HepG2 (cell line): ENCODE data around the gene TNFSF13. TPM values are rescaled to one million over a fixed set of nuclear protein-coding genes. Genes with fewer than 3 reads are reported as not detected.
A peak's percentile ranks its signal among the peaks of the same experiment; 100 is the strongest.

ENCODE experiments used
- CENPT ChIP-seq: sonication (generic); formaldehyde crosslinking; IDR thresholded peaks from 2 replicates; pipeline ENCODE4 v1.8.0; 2022; ENCODE audit warnings: low read depth, mild to moderate bottlenecking, moderate library complexity, missing genetic modification reagents
- ERF ChIP-seq: IDR thresholded peaks from 2 replicates; pipeline ENCODE4 v1.6.1; 2018; ENCODE audit warnings: missing biosample characterization, missing genetic modification reagents
- FOXC1 ChIP-seq: sonication (generic); formaldehyde crosslinking; IDR thresholded peaks from 2 replicates; pipeline ENCODE4 v1.8.0; 2022; ENCODE audit warnings: mild to moderate bottlenecking, missing genetic modification reagents, borderline replicate concordance
- FOXK1 ChIP-seq: sonication (generic); formaldehyde crosslinking; IDR thresholded peaks from 2 replicates; pipeline ENCODE4 v1.4.0; 2020; ENCODE audit warnings: low read depth, missing genetic modification reagents, borderline replicate concordance
- HIC2 ChIP-seq: sonication (generic); formaldehyde crosslinking; IDR thresholded peaks from 2 replicates; pipeline ENCODE4 v1.9.0; 2022; ENCODE audit warnings: low read depth, missing genetic modification reagents
- KLF16 ChIP-seq, 2 experiments: sonication (generic) in 1 of 2; formaldehyde crosslinking in 1 of 2; IDR thresholded peaks; 2 replicates each; pipeline versions ENCODE4 v1.6.1 to v1.8.0; 2016 to 2023; ENCODE audit warnings: missing genetic modification reagents in 2 of 2, missing compliant biosample characterization in 1 of 2
- KMT2B ChIP-seq: IDR thresholded peaks from 2 replicates; pipeline ENCODE4 v1.6.1; 2016; ENCODE audit warnings: missing genetic modification reagents, missing compliant biosample characterization
- MAF1 ChIP-seq: sonication (generic); formaldehyde crosslinking; IDR thresholded peaks from 2 replicates; pipeline ENCODE4 v1.5.0; 2020; ENCODE audit warnings: missing genetic modification reagents, borderline replicate concordance
- MEIS2 ChIP-seq: sonication (generic); formaldehyde crosslinking; IDR thresholded peaks from 2 replicates; pipeline ENCODE4 v1.9.0; 2021; ENCODE audit warnings: mild to moderate bottlenecking, missing genetic modification reagents
- MTF2 ChIP-seq: sonication (generic); formaldehyde crosslinking; IDR thresholded peaks from 2 replicates; pipeline ENCODE4 v1.5.0; 2020; ENCODE audit warnings: missing genetic modification reagents, borderline replicate concordance
- PLRG1 ChIP-seq: fragments of 450-650 bp; conservative IDR thresholded peaks from 2 replicates; pipeline ENCODE4 v1.6.1; 2016
- RFXANK ChIP-seq: IDR thresholded peaks from 2 replicates; pipeline ENCODE4 v1.6.1; 2016
- SMARCE1 ChIP-seq: fragments of 450-650 bp; IDR thresholded peaks from 2 replicates; pipeline ENCODE4 v1.6.1; 2017; ENCODE audit warnings: borderline replicate concordance
- STAG1 ChIP-seq: sonication (generic); formaldehyde crosslinking; IDR thresholded peaks from 2 replicates; pipeline ENCODE4 v1.4.0; 2020; ENCODE audit warnings: missing genetic modification reagents
- TAF1 ChIP-seq: sonication (generic); formaldehyde crosslinking; IDR thresholded peaks from 2 replicates; pipeline ENCODE4 v1.4.0; 2020; ENCODE audit warnings: missing genetic modification reagents
- TEAD2 ChIP-seq: sonication (generic); formaldehyde crosslinking; IDR thresholded peaks from 2 replicates; pipeline ENCODE4 v1.9.0; 2021; ENCODE audit warnings: missing genetic modification reagents
- TFE3 ChIP-seq: IDR thresholded peaks from 2 replicates; pipeline ENCODE4 v1.6.1; 2016
- ZNF557 ChIP-seq: sonication (generic); formaldehyde crosslinking; IDR thresholded peaks from 2 replicates; pipeline ENCODE4 v1.4.0; 2020; ENCODE audit warnings: missing genetic modification reagents
- ZNF563 ChIP-seq: sonication (generic); formaldehyde crosslinking; IDR thresholded peaks from 2 replicates; pipeline ENCODE4 v1.8.0; 2022; ENCODE audit warnings: mild to moderate bottlenecking, moderate library complexity, missing genetic modification reagents
- ZNF597 ChIP-seq: sonication (generic); formaldehyde crosslinking; IDR thresholded peaks from 2 replicates; pipeline ENCODE4 v1.5.0; 2020; ENCODE audit warnings: missing genetic modification reagents
- ZNF746 ChIP-seq: sonication (generic); formaldehyde crosslinking; IDR thresholded peaks from 2 replicates; pipeline ENCODE4 v1.8.0; 2022; ENCODE audit warnings: mild to moderate bottlenecking, missing genetic modification reagents
- ZNF747 ChIP-seq: sonication (generic); formaldehyde crosslinking; IDR thresholded peaks from 2 replicates; pipeline ENCODE4 v1.8.1; 2023; ENCODE audit warnings: missing genetic modification reagents, mild to moderate bottlenecking, borderline replicate concordance
- ZNF788 ChIP-seq: sonication (generic); formaldehyde crosslinking; IDR thresholded peaks from 2 replicates; pipeline ENCODE4 v1.5.0; 2020; ENCODE audit warnings: mild to moderate bottlenecking, missing genetic modification reagents, borderline replicate concordance
- ZNF816 ChIP-seq: sonication (generic); formaldehyde crosslinking; IDR thresholded peaks from 2 replicates; pipeline ENCODE4 v1.8.0; 2022; ENCODE audit warnings: missing genetic modification reagents, mild to moderate bottlenecking, borderline replicate concordance
- polyA plus RNA-seq, 8 experiments: library from polyadenylated mRNA; depleted of rRNA in 3 of 8; stranded (reverse) in 7 of 8; unstranded in 1 of 8; fragments of >200 nt; fragmentation: Illumina TruSeq in 4 of 8; extraction: Trizol in 4 of 8; gene quantifications; 2 replicates each; pipeline versions ENCODE4 v1.2.1 to v1.2.3, GENCODE V29; 2011 to 2016; ENCODE audit warnings: low read depth in 4 of 8, missing spikeins in 1 of 8, mixed read lengths in 1 of 8; ENCODE audit not compliant: insufficient read depth in 1 of 8
- total RNA-seq, 5 experiments: library from RNA; depleted of rRNA; stranded (reverse); fragments of >200 nt; fragmentation: Illumina TruSeq; extraction: Trizol; gene quantifications; 2 replicates each; pipeline ENCODE4 v1.2.3, GENCODE V29; 2016; ENCODE audit warnings: low read depth in 1 of 5
- TF ChIP-seq, protein P1 (sequence below): sonication (generic); formaldehyde crosslinking; IDR thresholded peaks from 2 replicates; pipeline ENCODE4 v1.4.0; 2020; ENCODE audit warnings: mild to moderate bottlenecking, missing genetic modification reagents
- TF ChIP-seq, protein P2 (sequence below): sonication (generic); formaldehyde crosslinking; IDR thresholded peaks from 2 replicates; pipeline ENCODE4 v1.8.0; 2022; ENCODE audit warnings: missing genetic modification reagents, mild to moderate bottlenecking, borderline replicate concordance

Gene TNFSF13
- total and polyA plus RNA-seq, 2 of the 13 experiments (the other 11 are each of a cell fraction or from before 2014, with no cell fraction given) = 2.5 to 3.3 TPM

- TF ChIP-seq CENPT (CRISPR knock-in tag) = no peak
- TF ChIP-seq, protein P1, sequence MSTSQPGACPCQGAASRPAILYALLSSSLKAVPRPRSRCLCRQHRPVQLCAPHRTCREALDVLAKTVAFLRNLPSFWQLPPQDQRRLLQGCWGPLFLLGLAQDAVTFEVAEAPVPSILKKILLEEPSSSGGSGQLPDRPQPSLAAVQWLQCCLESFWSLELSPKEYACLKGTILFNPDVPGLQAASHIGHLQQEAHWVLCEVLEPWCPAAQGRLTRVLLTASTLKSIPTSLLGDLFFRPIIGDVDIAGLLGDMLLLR (CRISPR knock-in tag) = peak; percentile 71; the same call in 1 of the 2 replicates
- no peak for TF ChIP-seq MTF2 (CRISPR knock-in tag)
- 0 out of 2 replicates have a peak, but pooled peaks have one; percentile 92 for TF ChIP-seq MEIS2 (CRISPR knock-in tag)
- no peak for TF ChIP-seq ZNF597 (CRISPR knock-in tag)
- TF ChIP-seq STAG1 (CRISPR knock-in tag) = 0 out of 2 replicates have a peak, but pooled peaks have one; percentile 8
- peak; percentile 70; the same call in 1 of the 2 replicates for TF ChIP-seq ZNF557 (CRISPR knock-in tag)
- 0 out of 2 replicates have a peak, but pooled peaks have one; percentile 77 for TF ChIP-seq FOXK1 (CRISPR knock-in tag)
- peak; percentile 81; the same call in 1 of the 2 replicates for TF ChIP-seq FOXC1
- no peak for TF ChIP-seq HIC2 (CRISPR knock-in tag)
- TF ChIP-seq ZNF563 (CRISPR knock-in tag) = no peak; the same call in 1 of the 2 replicates
- TF ChIP-seq, protein P2, sequence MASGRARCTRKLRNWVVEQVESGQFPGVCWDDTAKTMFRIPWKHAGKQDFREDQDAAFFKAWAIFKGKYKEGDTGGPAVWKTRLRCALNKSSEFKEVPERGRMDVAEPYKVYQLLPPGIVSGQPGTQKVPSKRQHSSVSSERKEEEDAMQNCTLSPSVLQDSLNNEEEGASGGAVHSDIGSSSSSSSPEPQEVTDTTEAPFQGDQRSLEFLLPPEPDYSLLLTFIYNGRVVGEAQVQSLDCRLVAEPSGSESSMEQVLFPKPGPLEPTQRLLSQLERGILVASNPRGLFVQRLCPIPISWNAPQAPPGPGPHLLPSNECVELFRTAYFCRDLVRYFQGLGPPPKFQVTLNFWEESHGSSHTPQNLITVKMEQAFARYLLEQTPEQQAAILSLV (CRISPR knock-in tag) = no peak
- TF ChIP-seq KLF16 (CRISPR knock-in tag; IDR thresholded peaks at IDR 0.05) = peak in 1 of 2 experiments; percentile 75; a peak in 1 of 4 replicates
- TF ChIP-seq KMT2B (CRISPR knock-in tag) = peak; percentile 75; the same call in 1 of the 2 replicates
- TF ChIP-seq ZNF816 (CRISPR knock-in tag) = peak; percentile 24; the same call in 1 of the 2 replicates
- peak; percentile 57; the same call in 1 of the 2 replicates for TF ChIP-seq RFXANK (CRISPR knock-in tag)
- peak; percentile 94 for TF ChIP-seq ZNF788 (CRISPR knock-in tag)
- 0 out of 2 replicates have a peak, but pooled peaks have one; percentile 26 for TF ChIP-seq MAF1 (CRISPR knock-in tag)
- peak; percentile 80; the same call in 1 of the 2 replicates for TF ChIP-seq ERF (CRISPR knock-in tag)
- TF ChIP-seq TAF1 (CRISPR knock-in tag) = no peak
- peak; percentile 56; the same call in 1 of the 2 replicates for TF ChIP-seq ZNF746
- TF ChIP-seq SMARCE1 = no peak
- TF ChIP-seq PLRG1 = no peak
- TF ChIP-seq TEAD2 (CRISPR knock-in tag) = no peak
- peak; percentile 90 for TF ChIP-seq TFE3 (CRISPR knock-in tag)
- no peak for TF ChIP-seq ZNF747 (CRISPR knock-in tag)
These were observed 13.7 kb downstream of the TNFSF13 start (continued) for GRCh38 chr17:7572338-7572587.
